PC-3 (cell line): ENCODE measurements around the gene ADAMTS3. TPM values are rescaled to one million over a fixed set of nuclear protein-coding genes. Genes with fewer than 3 reads are reported as not detected.

Experiments
- ATAC-seq: fragments of 200-7000 bp; cut with Tn5 transposase; 2 replicates; pipeline ENCODE4 v1.9.1; 2020; ENCODE audit warnings: mild to moderate bottlenecking, moderate library complexity
- BruUV-seq: library from RNA; stranded (reverse); fragments of 400-500 nt; replicated peaks from 2 replicates; lab custom pipeline; 2021; lab: Mats Ljungman, UMichigan
- CTCF ChIA-PET: fragments of 300-600 bp; sonication (Branson Sonifier 250); formaldehyde crosslinking; loops from one replicate; lab custom pipeline; 2022; ENCODE audit warnings: antibody characterized with exemption; lab: Charles Lee
- POLR2A ChIA-PET: fragments of 300-600 bp; sonication (Branson Sonifier 250); formaldehyde crosslinking; loops from one replicate; lab custom pipeline; 2022; ENCODE audit warnings: antibody characterized with exemption; ENCODE audit not compliant: unreplicated experiment; lab: Charles Lee
- DNase-seq: peaks from one replicate; pipeline ENCODE4 v3.0.0-alpha.2; 2015
- H2AFZ ChIP-seq: fragments of 300-600 bp; sonication (generic); 2 replicates; pipeline ENCODE4 v1.6.0; 2016; ENCODE audit warnings: antibody characterized with exemption, low read length
- H3F3A ChIP-seq: fragments of 300-600 bp; sonication (generic); one replicate; pipeline ENCODE4 v1.6.0; 2017; ENCODE audit warnings: antibody characterized with exemption, low read length, control low read depth, mild to moderate bottlenecking; ENCODE audit not compliant: unreplicated experiment
- H3K27ac ChIP-seq: fragments of 300-600 bp; sonication (generic); 2 replicates; pipeline ENCODE4 v1.5.1; 2016; ENCODE audit warnings: mild to moderate bottlenecking, low read length
- H3K27me3 ChIP-seq: fragments of 300-600 bp; sonication (generic); 2 replicates; pipeline ENCODE4 v1.6.1; 2016; ENCODE audit warnings: low read length, mixed read lengths
- H3K36me3 ChIP-seq: fragments of 300-600 bp; sonication (generic); 2 replicates; pipeline ENCODE4 v1.6.1; 2016; ENCODE audit warnings: low read depth, mixed run types, low read length, mixed read lengths
- H3K4me1 ChIP-seq: fragments of 300-600 bp; sonication (generic); 2 replicates; pipeline ENCODE4 v1.5.1; 2016; ENCODE audit warnings: low read length; ENCODE audit not compliant: insufficient read depth
- H3K4me2 ChIP-seq: fragments of 300-600 bp; sonication (generic); 2 replicates; pipeline ENCODE4 v1.6.0; 2016; ENCODE audit warnings: low read length
- H3K4me3 ChIP-seq: fragments of 300-600 bp; sonication (generic); 2 replicates; pipeline ENCODE4 v1.5.1; 2016; ENCODE audit warnings: mild to moderate bottlenecking, low read length, mixed read lengths
- H3K79me2 ChIP-seq: fragments of 300-600 bp; sonication (generic); 2 replicates; pipeline ENCODE4 v1.6.1; 2017; ENCODE audit warnings: low read length, mixed read lengths
- H3K9ac ChIP-seq: fragments of 300-600 bp; sonication (generic); 2 replicates; pipeline ENCODE4 v1.6.0; 2016; ENCODE audit warnings: mild to moderate bottlenecking, low read length
- H3K9me2 ChIP-seq: fragments of 300-600 bp; sonication (generic); replicated peaks from 2 replicates; pipeline ENCODE4 v1.6.1; 2016; ENCODE audit warnings: mixed run types, low read length, mixed read lengths
- H3K9me3 ChIP-seq: fragments of 300-600 bp; sonication (generic); 2 replicates; pipeline ENCODE4 v1.6.1; 2016; ENCODE audit warnings: low read length, mixed read lengths
- H4K20me1 ChIP-seq: fragments of 300-600 bp; sonication (generic); 2 replicates; pipeline ENCODE4 v1.6.1; 2016; ENCODE audit warnings: low read length, mixed read lengths
- CTCF ChIP-seq: fragments of 300-600 bp; sonication (generic); conservative IDR thresholded peaks from 2 replicates; pipeline ENCODE4 v1.5.1; 2017; ENCODE audit warnings: antibody characterized with exemption, low read depth, mild to moderate bottlenecking, low read length
- EZH2 ChIP-seq: fragments of 300-600 bp; sonication (generic); IDR thresholded peaks from one replicate; pipeline ENCODE4 v1.6.1; 2017; ENCODE audit warnings: antibody characterized with exemption, mild to moderate bottlenecking, low read length; ENCODE audit not compliant: unreplicated experiment
- EZH2phosphoT487 ChIP-seq: fragments of 300-600 bp; sonication (generic); IDR thresholded peaks from 2 replicates; pipeline ENCODE4 v1.6.1; 2018; ENCODE audit warnings: mild to moderate bottlenecking, antibody characterized with exemption, low read length, borderline replicate concordance
- intact Hi-C: fragments of 100-400 bp; cut with micrococcal nuclease; formaldehyde crosslinking; loops from 2 replicates; pipeline ENCODE4 v1.9.0; 2023
- total RNA-seq: library from RNA; depleted of rRNA; stranded (reverse); fragments of >200 nt; gene quantifications from 2 replicates; pipeline ENCODE4 v1.2.3, GENCODE V29; 2014

Gene ADAMTS3
- total RNA-seq, 1 experiment from 2014 or later, result 3.5 TPM

- CTCF ChIA-PET, result interaction anchor here (1.8 kb wide), 1 partner anchor 25 kb away, joined by 7 read pairs; no protein-coding TSS in a partner anchor
- Histone ChIP-seq H3K4me2 (no peak overlapping the region), H4K20me1 (no peaks in the 10 kb centered on the region), H3K36me3 (no peaks in the 10 kb centered on the region), H2AFZ (no peak overlapping the region), H3F3A (no peaks in the 10 kb centered on the region), H3K9ac (no peak overlapping the region), H3K4me3 (no peak overlapping the region), H3K27ac (no peak overlapping the region), H3K79me2 (no peaks in the 10 kb centered on the region), H3K9me3 (no peaks in the 10 kb centered on the region), H3K4me1 (no peaks in the 10 kb centered on the region), H3K9me2 (no peaks in the 10 kb centered on the region), H3K27me3 (no peaks in the 10 kb centered on the region)
- intact Hi-C loops, result no loop called here
- POLR2A ChIA-PET, result interaction anchor here (0.7 kb wide), 1 partner anchor 17 kb away, joined by 10 read pairs; no protein-coding TSS in a partner anchor
- no peak for DNase-seq
- no peak for ATAC-seq
- TF ChIP-seq CTCF, result no peak
- TF ChIP-seq EZH2phosphoT487, result no peak
- TF ChIP-seq EZH2, result no peak
- BruUV-seq, result no TSS peak
Measured at GRCh38 chr4:72301759-72302158, 267.3 kb downstream of the ADAMTS3 start.

GRCh38 chr4:72300126-72300525, 268.9 kb downstream of the ADAMTS3 start:
- Histone ChIP-seq H3K4me3 (no peak overlapping the region), H3K9me3 (no peaks in the 10 kb centered on the region), H3K9ac (no peak overlapping the region), H3K27ac (no peak overlapping the region), H3K27me3 (no peaks in the 10 kb centered on the region), H3F3A (no peaks in the 10 kb centered on the region), H3K36me3 (no peaks in the 10 kb centered on the region), H3K9me2 (no peaks in the 10 kb centered on the region), H2AFZ (no peak overlapping the region), H3K4me2 (no peak overlapping the region), H3K79me2 (no peaks in the 10 kb centered on the region), H3K4me1 (no peaks in the 10 kb centered on the region), H4K20me1 (no peaks in the 10 kb centered on the region)
- ChIA-PET POLR2A (no interaction called here), CTCF (no interaction called here)
- intact Hi-C loops, result no loop called here
- TF ChIP-seq CTCF (no peak), EZH2 (no peak), EZH2phosphoT487 (no peak)
- DNase-seq (no peak), ATAC-seq (no peak)
- BruUV-seq, result no TSS peak

- TF ChIP-seq EZH2phosphoT487, result no peak
- TF ChIP-seq CTCF, result peak; percentile 95
- TF ChIP-seq EZH2, result no peak
- no peaks in the 10 kb centered on the region for H4K20me1 ChIP-seq
- no peak overlapping the region for H3K4me3 ChIP-seq
- ChIA-PET CTCF (interaction anchor here (0.6 kb wide), 2 partner anchors 36 to 199 kb away, joined by 3 to 5 read pairs; no protein-coding TSS in a partner anchor), POLR2A (no interaction called here)
- H3K27me3 ChIP-seq, result no peaks in the 10 kb centered on the region
- ATAC-seq (peak; percentile 93), DNase-seq (peak; percentile 90)
- H3K4me2 ChIP-seq, result no peak overlapping the region
- H2AFZ ChIP-seq, result no peak overlapping the region
- no peaks in the 10 kb centered on the region for H3K36me3 ChIP-seq
- intact Hi-C loops, result loop anchor here (1.0 to 2.0 kb wide), 5 partner anchors 30 to 725 kb away; no protein-coding TSS in a partner anchor
- H3K79me2 ChIP-seq, result no peaks in the 10 kb centered on the region
- no peak overlapping the region for H3K9ac ChIP-seq
- no peaks in the 10 kb centered on the region for H3K9me2 ChIP-seq
- H3F3A ChIP-seq, result no peaks in the 10 kb centered on the region
- no peaks in the 10 kb centered on the region for H3K4me1 ChIP-seq
- H3K9me3 ChIP-seq, result no peaks in the 10 kb centered on the region
- BruUV-seq, result no TSS peak
- H3K27ac ChIP-seq, result no peak overlapping the region
Measured at GRCh38 chr4:72295966-72296557, 273.0 kb downstream of the ADAMTS3 start.
